ENCODE measurements around the gene ZSCAN10. TPM values are rescaled to one million over a fixed set of nuclear protein-coding genes. Genes with fewer than 3 reads are reported as not detected.

ZSCAN10 gene
- total and polyA plus RNA-seq, 8 donors = 0.35 TPM; not detected in 7

DNA sequence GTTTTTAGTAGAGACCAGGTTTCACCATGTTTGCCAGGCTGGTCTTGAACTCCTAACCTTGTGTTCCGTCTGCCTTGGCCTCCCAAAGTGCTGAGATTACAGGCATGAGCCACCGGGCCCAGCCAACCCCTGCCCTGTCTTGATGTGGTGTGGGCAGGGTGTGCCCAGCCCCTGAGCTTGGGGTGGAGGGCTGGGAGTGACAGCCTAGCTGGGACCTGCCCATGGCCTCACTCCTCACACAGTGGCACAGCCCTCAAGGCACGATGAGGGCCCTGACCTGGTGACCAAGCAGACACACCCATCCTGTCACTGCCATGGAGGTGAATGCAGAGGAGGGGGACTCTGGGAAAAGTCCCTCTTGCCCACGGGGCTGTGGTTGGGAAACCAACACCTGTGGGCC lies 30.6 kb downstream of the ZSCAN10 start:
- TF ChIP-seq, protein P1, sequence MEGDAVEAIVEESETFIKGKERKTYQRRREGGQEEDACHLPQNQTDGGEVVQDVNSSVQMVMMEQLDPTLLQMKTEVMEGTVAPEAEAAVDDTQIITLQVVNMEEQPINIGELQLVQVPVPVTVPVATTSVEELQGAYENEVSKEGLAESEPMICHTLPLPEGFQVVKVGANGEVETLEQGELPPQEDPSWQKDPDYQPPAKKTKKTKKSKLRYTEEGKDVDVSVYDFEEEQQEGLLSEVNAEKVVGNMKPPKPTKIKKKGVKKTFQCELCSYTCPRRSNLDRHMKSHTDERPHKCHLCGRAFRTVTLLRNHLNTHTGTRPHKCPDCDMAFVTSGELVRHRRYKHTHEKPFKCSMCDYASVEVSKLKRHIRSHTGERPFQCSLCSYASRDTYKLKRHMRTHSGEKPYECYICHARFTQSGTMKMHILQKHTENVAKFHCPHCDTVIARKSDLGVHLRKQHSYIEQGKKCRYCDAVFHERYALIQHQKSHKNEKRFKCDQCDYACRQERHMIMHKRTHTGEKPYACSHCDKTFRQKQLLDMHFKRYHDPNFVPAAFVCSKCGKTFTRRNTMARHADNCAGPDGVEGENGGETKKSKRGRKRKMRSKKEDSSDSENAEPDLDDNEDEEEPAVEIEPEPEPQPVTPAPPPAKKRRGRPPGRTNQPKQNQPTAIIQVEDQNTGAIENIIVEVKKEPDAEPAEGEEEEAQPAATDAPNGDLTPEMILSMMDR (IDR thresholded peaks at IDR 0.05) = no peak
- peak in 1 of 6 donors; percentile 50 for DNase-seq
- Histone ChIP-seq H3K4me3 (peak overlapping the region in 2 of 4 donors; percentile 47 to 76), H3K36me3 (no peaks in the 10 kb centered on the region), H3K27me3 (no peaks in the 10 kb centered on the region), H3K4me1 (peaks cover 0 to 8% (median 4%) of the 10 kb centered on the region in 3 donors), H3K9me3 (no peaks in the 10 kb centered on the region), H3K27ac (peak overlapping the region in 2 of 4 donors; percentile 31 to 94)
- no peak for ATAC-seq
- whole genome bisulfite sequencing, 2 donors = 30 to 37% methylated on average over 4 of the region's 4 CpGs
- intact Hi-C loops (cut with DNase I) = no loop called here
- no peak for FAIRE-seq

DNA sequence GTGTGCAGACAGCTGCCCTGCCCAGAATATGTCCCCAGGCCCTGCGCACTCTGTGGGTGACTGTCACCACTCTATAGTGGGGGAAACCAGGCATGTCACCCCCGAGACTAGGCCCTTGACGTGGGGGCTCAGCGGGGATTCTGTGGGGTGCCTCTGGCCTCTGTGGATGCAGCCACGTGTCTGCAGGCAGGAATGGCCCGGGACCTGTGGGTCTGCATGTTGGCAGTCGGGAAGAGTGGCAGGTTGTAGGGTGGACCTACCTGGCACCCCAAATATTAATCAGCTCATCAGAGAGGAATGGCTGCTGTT lies 32.7 kb downstream of the ZSCAN10 start:
- no peaks in the 10 kb centered on the region for H3K9me3 ChIP-seq
- WGBS, 2 donors = 40 to 51% methylated on average over 7 of the region's 7 CpGs
- H3K27me3 ChIP-seq = no peaks in the 10 kb centered on the region
- peak overlapping the region in 3 of 4 donors; percentile 49 to 94 (median 91) for H3K27ac ChIP-seq
- peak overlapping the region; percentile 19 to 76 (median 41) for H3K4me3 ChIP-seq
- peaks cover 0 to 8% (median 4%) of the 10 kb centered on the region in 3 donors for H3K4me1 ChIP-seq
- TF ChIP-seq, protein P1 (IDR thresholded peaks at IDR 0.05) = no peak
- H3K36me3 ChIP-seq = no peaks in the 10 kb centered on the region
- peak in 2 of 6 donors; percentile 64 to 65 for DNase-seq
- FAIRE-seq = no peak
- ATAC-seq = peak in 1 of 4 donors; percentile 0
- intact Hi-C loops (cut with DNase I) = no loop called here

DNA sequence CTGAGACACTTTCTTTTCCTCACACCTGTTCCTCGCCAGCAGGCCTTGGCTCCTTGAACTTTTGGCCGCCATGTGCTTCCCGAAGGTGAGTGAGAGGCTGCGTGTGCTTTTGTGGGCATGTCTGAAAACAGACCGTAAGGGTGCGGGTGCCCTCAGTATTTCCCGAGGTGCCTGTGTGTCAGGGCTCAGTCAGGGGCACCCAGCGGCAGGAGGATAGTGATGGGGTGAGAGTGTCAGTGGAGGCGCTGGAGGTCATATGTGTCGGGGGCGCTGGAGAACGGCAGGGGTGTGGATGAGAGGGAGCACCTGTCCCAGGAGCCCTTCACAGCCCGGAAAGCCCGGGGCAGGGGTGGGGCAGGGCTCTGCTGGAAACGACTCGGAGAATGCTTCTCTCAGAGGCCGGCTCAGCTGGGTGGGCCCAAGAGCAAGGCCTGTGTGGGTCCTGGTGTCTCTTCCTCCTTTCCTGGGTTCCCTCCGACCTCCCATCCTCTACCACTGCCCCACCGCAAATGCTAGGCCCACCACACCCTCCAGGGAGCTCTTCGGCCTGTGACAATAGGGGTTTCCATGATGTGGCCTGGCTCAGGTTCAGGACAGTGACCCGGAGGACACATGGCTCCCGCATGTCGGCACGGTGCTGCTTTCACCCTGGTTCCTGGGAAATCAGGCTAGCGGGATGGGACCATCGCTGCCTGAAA lies 33.2 kb downstream of the ZSCAN10 start:
- Histone ChIP-seq H3K36me3 (no peaks in the 10 kb centered on the region), H3K4me3 (peak overlapping the region; percentile 19 to 76 (median 41)), H3K9me3 (no peaks in the 10 kb centered on the region), H3K4me1 (peaks cover 0 to 8% (median 4%) of the 10 kb centered on the region in 3 donors), H3K27ac (peak overlapping the region; percentile 49 to 94 (median 80)), H3K27me3 (no peaks in the 10 kb centered on the region)
- no peak for FAIRE-seq
- 24 to 31% methylated on average over 25 to 26 of the region's 26 CpGs for WGBS, 2 donors
- DNase-seq = peak in 2 of 6 donors; percentile 64 to 70
- TF ChIP-seq, protein P1 (IDR thresholded peaks at IDR 0.05) = no peak
- intact Hi-C loops (cut with DNase I) = no loop called here
- peak in 3 of 4 donors; percentile 6 to 38 (median 14) for ATAC-seq

DNA sequence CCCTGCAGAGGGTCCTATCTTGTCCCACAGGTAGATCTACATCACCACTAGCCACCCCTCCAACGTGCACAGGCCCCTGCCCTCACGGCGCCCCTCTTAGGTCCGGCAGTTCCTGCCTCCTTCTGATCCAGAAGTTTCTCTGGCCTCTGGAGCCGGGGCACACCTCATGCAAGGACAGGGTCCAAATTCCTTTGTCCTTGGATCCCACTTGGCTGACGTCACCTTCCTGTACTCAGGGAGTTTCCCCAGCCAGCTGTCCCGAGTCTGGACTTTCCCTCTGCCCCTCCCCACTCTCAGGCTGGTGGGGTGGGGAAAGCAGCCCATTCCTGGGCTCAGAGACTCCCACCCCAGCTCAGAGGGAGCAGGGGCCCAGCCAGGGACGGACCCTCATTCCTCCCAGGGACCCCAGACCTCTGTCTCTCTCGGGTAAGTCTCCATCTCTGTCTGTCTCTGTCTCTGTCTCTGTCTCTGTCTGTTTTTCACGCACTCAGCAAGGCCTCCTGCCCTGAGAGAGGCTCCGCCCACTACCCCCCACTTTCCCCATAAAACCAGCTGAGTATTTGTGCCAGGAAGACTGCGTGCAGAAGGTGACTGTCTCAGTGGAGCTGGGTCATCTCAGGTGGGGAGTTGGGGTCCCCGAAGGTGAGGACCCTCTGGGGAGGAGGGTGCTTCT lies 33.9 kb downstream of the ZSCAN10 start, which contains the start of gene IL32:
Gene IL32 (plus strand): TSS at position 572 of the 673 bp plus-strand sequence. CDS start 172 bp downstream, outside the sequence.
- no peak for FAIRE-seq
- intact Hi-C loops (cut with DNase I) = no loop called here
- 11 to 12% methylated on average over 13 of the region's 13 CpGs for WGBS, 2 donors

More for the DNA sequence above, 33.9 kb downstream of the ZSCAN10 start, which contains the start of gene IL32:
- Histone ChIP-seq H3K27me3 (no peaks in the 10 kb centered on the region), H3K4me1 (peaks cover 0 to 8% (median 4%) of the 10 kb centered on the region in 3 donors), H3K4me3 (peak within 1 kb of the TSS; percentile 19 to 76 (median 41)), H3K27ac (peak within 1 kb of the TSS; percentile 49 to 94 (median 80)), H3K9me3 (no peaks in the 10 kb centered on the region), H3K36me3 (no peaks in the 10 kb centered on the region)
- DNase-seq (peak; percentile 82 to 95 (median 86)), ATAC-seq (peak; percentile 84 to 91 (median 86))
- TF ChIP-seq, protein P1 (IDR thresholded peaks at IDR 0.05) = no peak
